Mesendoderm (in vitro differentiated cells): Measurements from ENCODE around the gene WWC1.
A peak's percentile ranks its signal among the peaks of the same experiment; 100 is the strongest.

Experiments used
- DNase-seq: peaks from one replicate; pipeline ENCODE4 v3.0.0; 2013
- H2AK5ac ChIP-seq: 2 replicates; pipeline ENCODE4 v1.6.1; 2013; ENCODE audit warnings: low read length, inconsistent platforms
- H2BK120ac ChIP-seq: 2 replicates; pipeline ENCODE4 v1.6.1; 2013; ENCODE audit warnings: low read depth, mild to moderate bottlenecking, low read length, moderate library complexity, mixed read lengths
- H2BK15ac ChIP-seq: replicated peaks from 2 replicates; pipeline ENCODE4 v1.6.1; 2013; ENCODE audit warnings: low read depth, mild to moderate bottlenecking, moderate library complexity
- H2BK5ac ChIP-seq: 2 replicates; pipeline ENCODE4 v1.6.1; 2013; ENCODE audit warnings: low read length, inconsistent platforms
- H3K18ac ChIP-seq: 2 replicates; pipeline ENCODE4 v1.6.1; 2013; ENCODE audit warnings: mild to moderate bottlenecking, low read length, mixed read lengths
- H3K23ac ChIP-seq: one replicate; pipeline ENCODE4 v1.6.1; 2013; ENCODE audit warnings: low read length
- H3K27ac ChIP-seq: 2 replicates; pipeline ENCODE4 v1.5.1; 2013; ENCODE audit warnings: low read depth, mild to moderate bottlenecking, inconsistent platforms, low read length, moderate library complexity
- H3K27me3 ChIP-seq: 2 replicates; pipeline ENCODE4 v1.6.1; 2013; ENCODE audit warnings: low read length, control low read depth, mild to moderate bottlenecking, inconsistent platforms; ENCODE audit not compliant: insufficient read depth, poor library complexity
- H3K36me3 ChIP-seq: 2 replicates; pipeline ENCODE4 v1.6.1; 2013; ENCODE audit warnings: low read length, inconsistent platforms; ENCODE audit not compliant: control insufficient read depth, insufficient read depth
- H3K4ac ChIP-seq: one replicate; pipeline ENCODE4 v1.6.1; 2013; ENCODE audit warnings: low read depth, mild to moderate bottlenecking, low read length, moderate library complexity
- H3K4me1 ChIP-seq: 2 replicates; pipeline ENCODE4 v1.6.1; 2013; ENCODE audit warnings: low read depth, low read length, inconsistent platforms; ENCODE audit not compliant: control insufficient read depth
- H3K4me2 ChIP-seq: 2 replicates; pipeline ENCODE4 v1.6.1; 2013; ENCODE audit warnings: low read length
- H3K4me3 ChIP-seq: 2 replicates; pipeline ENCODE4 v1.5.1; 2013; ENCODE audit warnings: mild to moderate bottlenecking, low read length
- H3K56ac ChIP-seq: one replicate; pipeline ENCODE4 v1.6.1; 2013; ENCODE audit warnings: low read length
- H3K79me1 ChIP-seq: 2 replicates; pipeline ENCODE4 v1.6.1; 2013; ENCODE audit warnings: low read length, inconsistent platforms
- H3K79me2 ChIP-seq: 2 replicates; pipeline ENCODE4 v1.6.1; 2013; ENCODE audit warnings: mild to moderate bottlenecking, low read length; ENCODE audit not compliant: control insufficient read depth, insufficient read depth
- H3K9ac ChIP-seq: 2 replicates; pipeline ENCODE4 v1.6.1; 2013; ENCODE audit warnings: low read length, inconsistent platforms
- H4K5ac ChIP-seq: one replicate; pipeline ENCODE4 v1.6.1; 2013; ENCODE audit warnings: low read length
- H4K8ac ChIP-seq: one replicate; pipeline ENCODE4 v1.6.1; 2013; ENCODE audit warnings: low read depth, mild to moderate bottlenecking, control low read depth, low read length, moderate library complexity
- WGBS: extraction: QIAGEN DNeasy Blood & Tissue Kit; methylation state at CpG from one replicate; pipeline ENCODE4 v1.1.7; 2013; ENCODE audit warnings: low lambda C conversion rate, missing lambda C conversion rate; ENCODE audit not compliant: insufficient coverage; ENCODE audit errors: extremely low coverage; 5-methylcytosine and 5-hydroxymethylcytosine counted together

The WWC1 gene

DNA sequence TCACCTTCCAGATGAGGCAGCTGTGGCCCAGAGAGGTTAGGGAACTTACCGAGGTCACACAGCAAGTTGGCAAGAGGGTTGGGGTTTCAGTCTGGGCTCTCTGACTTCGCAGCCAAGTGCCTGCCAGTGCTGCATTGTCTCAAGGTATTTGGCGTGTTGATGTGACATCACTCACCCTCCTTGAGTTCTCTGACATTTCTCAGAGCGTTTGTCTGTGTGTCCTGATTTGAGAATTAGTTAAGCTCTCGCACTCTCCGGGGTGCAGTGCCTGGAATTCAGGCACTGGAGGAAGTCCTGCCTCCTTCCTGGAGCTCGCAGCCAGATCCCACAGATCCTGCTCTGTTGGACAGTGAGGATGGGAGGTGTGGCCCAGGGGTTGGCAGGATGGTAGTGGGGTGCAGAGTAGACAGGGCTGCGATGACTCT is 25.7 kb downstream of the WWC1 start:
- H3K4me1 ChIP-seq, result no peaks in the 10 kb centered on the region
- no CpG with 5 or more reads among the region's 8 CpGs for WGBS

DNA sequence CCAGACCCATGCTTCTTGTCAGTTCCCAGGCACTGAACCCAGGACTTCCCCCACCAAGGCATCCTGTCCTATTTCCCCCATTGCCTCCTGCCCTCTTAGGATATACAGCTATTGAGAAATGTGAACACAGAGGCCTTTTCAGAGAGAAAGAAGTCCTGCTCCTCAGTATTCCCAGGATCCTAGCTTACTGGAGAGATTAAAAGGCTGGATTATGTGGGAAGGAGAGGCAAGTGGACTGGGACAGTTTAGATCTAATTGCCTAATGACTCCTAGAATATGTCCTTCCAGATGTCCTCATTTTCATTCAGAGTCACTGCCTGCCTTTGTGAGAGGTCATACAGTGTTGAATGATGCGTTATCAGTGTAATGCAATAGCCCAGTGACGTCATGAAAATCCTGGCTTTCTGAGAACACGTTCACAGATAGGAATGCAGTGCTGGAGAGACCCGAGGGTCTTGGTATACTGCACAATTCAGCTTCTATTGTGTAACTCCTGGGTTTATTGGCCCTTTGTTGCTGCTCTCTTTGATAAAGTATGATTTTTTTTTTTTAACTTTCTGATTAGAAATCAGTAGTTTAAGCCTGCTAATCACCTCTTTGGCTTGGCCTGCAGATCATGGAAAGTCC is 26.2 kb downstream of the WWC1 start:
- H3K27ac ChIP-seq, result no peak overlapping the region
- WGBS, result no CpG with 5 or more reads among the region's 4 CpGs
- H2AK5ac ChIP-seq, result no peak overlapping the region
- no peak overlapping the region for H2BK15ac ChIP-seq
- H3K27me3 ChIP-seq, result no peaks in the 10 kb centered on the region
- no peaks in the 10 kb centered on the region for H3K4me1 ChIP-seq
- no peak overlapping the region for H2BK120ac ChIP-seq
- H3K4me2 ChIP-seq, result no peak overlapping the region
- no peak overlapping the region for H2BK5ac ChIP-seq
- H3K79me2 ChIP-seq, result peaks cover 6% of the 10 kb centered on the region
- H3K4ac ChIP-seq, result no peak overlapping the region
- H3K56ac ChIP-seq, result peak overlapping the region; percentile 44
- peak; percentile 62 for DNase-seq
- no peak overlapping the region for H3K9ac ChIP-seq
- no peak overlapping the region for H3K4me3 ChIP-seq
- H3K79me1 ChIP-seq, result peaks cover 8% of the 10 kb centered on the region
- no peak overlapping the region for H4K8ac ChIP-seq
- no peak overlapping the region for H4K5ac ChIP-seq
- no peak overlapping the region for H3K18ac ChIP-seq
- no peaks in the 10 kb centered on the region for H3K36me3 ChIP-seq
- no peak overlapping the region for H3K23ac ChIP-seq

More for the DNA sequence above, 25.7 kb downstream of the WWC1 start:
- H2BK5ac ChIP-seq, result no peak overlapping the region
- H3K79me2 ChIP-seq, result peaks cover 6% of the 10 kb centered on the region
- H2AK5ac ChIP-seq, result no peak overlapping the region
- DNase-seq, result peak; percentile 64
- peaks cover 8% of the 10 kb centered on the region for H3K79me1 ChIP-seq
- H3K18ac ChIP-seq, result no peak overlapping the region
- no peak overlapping the region for H2BK15ac ChIP-seq
- no peak overlapping the region for H3K27ac ChIP-seq
- no peak overlapping the region for H3K4me3 ChIP-seq
- no peak overlapping the region for H3K4me2 ChIP-seq
- H3K36me3 ChIP-seq, result no peaks in the 10 kb centered on the region
- no peak overlapping the region for H3K23ac ChIP-seq
- no peak overlapping the region for H4K8ac ChIP-seq
- H2BK120ac ChIP-seq, result no peak overlapping the region
- no peak overlapping the region for H3K9ac ChIP-seq
- H3K27me3 ChIP-seq, result no peaks in the 10 kb centered on the region
- H3K4ac ChIP-seq, result no peak overlapping the region
- H3K56ac ChIP-seq, result no peak overlapping the region
- no peak overlapping the region for H4K5ac ChIP-seq

DNA sequence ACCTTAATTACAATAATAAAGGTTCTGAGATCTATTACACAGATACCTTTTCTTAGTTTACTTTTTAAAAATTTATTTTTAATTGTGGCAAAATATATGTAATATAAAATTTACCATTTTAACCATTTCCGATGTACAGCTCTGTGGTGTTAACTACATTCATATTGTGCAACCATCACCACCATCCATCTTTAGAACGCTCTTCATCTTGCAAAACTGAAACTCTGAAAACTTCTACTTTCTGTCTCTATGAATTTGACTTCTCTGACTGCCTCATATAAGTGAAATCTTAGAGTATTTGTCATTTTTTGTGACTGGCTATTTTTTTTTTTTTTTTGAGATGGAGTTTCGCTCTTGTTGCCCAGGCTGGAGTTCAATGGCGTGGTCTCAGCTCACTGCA is 26.8 kb downstream of the WWC1 start:
- no CpG with 5 or more reads among the region's 4 CpGs for WGBS
- H3K79me1 ChIP-seq, result peaks cover 8% of the 10 kb centered on the region
- H4K5ac ChIP-seq, result no peak overlapping the region

DNA sequence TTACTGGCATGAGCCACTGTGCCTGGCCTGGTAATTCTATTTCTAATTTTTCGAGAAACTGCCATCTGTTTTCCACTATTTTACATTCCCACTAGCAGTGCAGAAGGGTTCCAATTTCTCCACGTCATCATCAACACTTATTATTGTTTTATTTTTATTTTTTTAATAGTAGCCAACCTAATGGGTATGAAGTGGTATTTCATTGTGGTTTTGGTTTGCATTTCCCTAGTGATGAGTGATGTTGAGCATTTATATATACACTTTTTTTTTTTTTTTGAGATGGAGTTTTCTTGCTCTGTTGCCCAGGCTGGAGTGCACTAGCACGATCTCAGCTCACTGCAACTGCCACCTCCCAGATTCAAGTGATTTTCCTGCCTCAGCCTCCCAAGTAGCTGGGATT is 28.3 kb downstream of the WWC1 start:
- no peak overlapping the region for H2BK5ac ChIP-seq
- no peak overlapping the region for H4K5ac ChIP-seq
- H4K8ac ChIP-seq, result no peak overlapping the region
- H3K56ac ChIP-seq, result no peak overlapping the region
- peaks cover 8% of the 10 kb centered on the region for H3K79me1 ChIP-seq
- H3K9ac ChIP-seq, result no peak overlapping the region
- H3K27ac ChIP-seq, result no peak overlapping the region
- no peak overlapping the region for H2BK120ac ChIP-seq
- H2BK15ac ChIP-seq, result no peak overlapping the region
- no peak overlapping the region for H3K4me3 ChIP-seq
- peaks cover 6% of the 10 kb centered on the region for H3K79me2 ChIP-seq
- no peaks in the 10 kb centered on the region for H3K36me3 ChIP-seq
- no peaks in the 10 kb centered on the region for H3K27me3 ChIP-seq
- H3K4me2 ChIP-seq, result no peak overlapping the region
- H3K4ac ChIP-seq, result no peak overlapping the region
- no peak overlapping the region for H3K18ac ChIP-seq
- no peaks in the 10 kb centered on the region for H3K4me1 ChIP-seq
- no peak overlapping the region for H2AK5ac ChIP-seq
- no peak overlapping the region for H3K23ac ChIP-seq
- WGBS, result no CpG with 5 or more reads among the region's 3 CpGs
- no peak for DNase-seq

More for the DNA sequence above, 26.8 kb downstream of the WWC1 start:
- Histone ChIP-seq H3K36me3 (no peaks in the 10 kb centered on the region), H2BK15ac (no peak overlapping the region), H3K4me1 (no peaks in the 10 kb centered on the region), H3K56ac (no peak overlapping the region), H2BK5ac (no peak overlapping the region), H2BK120ac (no peak overlapping the region), H3K27ac (no peak overlapping the region), H2AK5ac (no peak overlapping the region), H4K8ac (no peak overlapping the region), H3K4me3 (no peak overlapping the region), H3K4ac (no peak overlapping the region), H3K27me3 (no peaks in the 10 kb centered on the region), H3K9ac (no peak overlapping the region), H3K4me2 (no peak overlapping the region), H3K79me2 (peaks cover 6% of the 10 kb centered on the region), H3K23ac (no peak overlapping the region), H3K18ac (no peak overlapping the region)
- no peak for DNase-seq

DNA sequence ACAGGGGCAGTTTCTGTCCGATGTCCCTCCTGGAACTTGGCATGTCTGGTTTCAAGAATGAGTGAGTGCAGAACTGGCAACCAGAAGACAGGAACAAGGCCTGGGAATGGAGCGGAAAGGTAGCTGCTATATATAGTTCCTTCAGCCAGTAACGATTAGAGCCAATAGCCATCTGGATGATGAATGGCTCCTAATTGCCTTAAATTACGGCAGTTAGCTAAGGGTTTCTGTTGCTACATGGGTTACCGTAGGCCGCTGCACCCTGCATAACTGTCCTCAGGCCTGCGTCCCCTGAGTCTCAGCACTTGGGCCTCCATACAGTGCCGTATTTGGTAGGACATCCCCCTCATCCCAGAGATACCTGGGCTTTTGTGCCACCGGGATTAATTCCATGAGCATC is 29.4 kb downstream of the WWC1 start:
- WGBS, result no CpG with 5 or more reads among the region's 9 CpGs
- Histone ChIP-seq H3K9ac (no peak overlapping the region), H3K23ac (no peak overlapping the region), H2AK5ac (no peak overlapping the region), H3K4ac (no peak overlapping the region), H2BK15ac (no peak overlapping the region), H3K4me2 (no peak overlapping the region), H2BK5ac (no peak overlapping the region), H3K4me1 (peaks cover 1% of the 10 kb centered on the region), H2BK120ac (no peak overlapping the region), H3K27ac (no peak overlapping the region), H3K27me3 (no peaks in the 10 kb centered on the region), H3K4me3 (no peak overlapping the region), H4K5ac (no peak overlapping the region), H4K8ac (no peak overlapping the region), H3K18ac (no peak overlapping the region), H3K79me1 (peaks cover 10% of the 10 kb centered on the region), H3K56ac (no peak overlapping the region), H3K36me3 (no peaks in the 10 kb centered on the region), H3K79me2 (peaks cover 6% of the 10 kb centered on the region)
- DNase-seq, result no peak
